PC-3 (cell line): ENCODE measurements around the gene BDKRB2.

ENCODE experiments used
- CTCF ChIP-seq: fragments of 300-600 bp; sonication (generic); conservative IDR thresholded peaks from 2 replicates; pipeline ENCODE4 v1.5.1; 2017; ENCODE audit warnings: antibody characterized with exemption, low read depth, mild to moderate bottlenecking, low read length
- EZH2 ChIP-seq: fragments of 300-600 bp; sonication (generic); IDR thresholded peaks from one replicate; pipeline ENCODE4 v1.6.1; 2017; ENCODE audit warnings: antibody characterized with exemption, mild to moderate bottlenecking, low read length; ENCODE audit not compliant: unreplicated experiment

- TF ChIP-seq CTCF (no peak), EZH2 (no peak)
These were observed 81.6 kb downstream of the BDKRB2 start for GRCh38 chr14:96286251-96286650.
